ENCODE data around the gene ETV4. TPM values are rescaled to one million over a fixed set of nuclear protein-coding genes. Genes with fewer than 3 reads are reported as not detected.

ETV4 gene
- total RNA-seq, 1 experiment from 2014 or later: 85.6 TPM

- intact Hi-C loops (cut with micrococcal nuclease; ENCODE audit: unreplicated experiment): no loop called here
- Mint-ChIP-seq H3K4me3 (ENCODE audit: low read depth, unreplicated experiment) (no peak overlapping the region), H3K36me3 (ENCODE audit: insufficient read depth, unreplicated experiment) (no peaks in the 10 kb centered on the region), H3K27ac (ENCODE audit: unreplicated experiment) (no peak overlapping the region), H3K4me1 (ENCODE audit: low read depth, unreplicated experiment) (peaks cover 37% of the 10 kb centered on the region), H3K9me3 (ENCODE audit: low read depth, unreplicated experiment) (no peaks in the 10 kb centered on the region), H3K27me3 (ENCODE audit: unreplicated experiment) (peaks cover 21% of the 10 kb centered on the region)
- BruUV-seq (replicated peaks): no TSS peak
- DNase-seq: peak; percentile 68
- CTCF ChIA-PET: interaction anchor here (0.6 to 7.3 kb wide), 16 partner anchors 26 to 265 kb away, joined by 3 to 109 read pairs (median 4); partner anchors contain the start of gene DHX8
- TF ChIP-seq CTCF (IDR thresholded peaks at IDR 0.05; ENCODE audit: unreplicated experiment): no peak
Observed at GRCh38 chr17:43578699-43579565, 32.8 kb upstream of the ETV4 start.

- Mint-ChIP-seq H3K36me3 (ENCODE audit: insufficient read depth, unreplicated experiment) (no peaks in the 10 kb centered on the region), H3K4me3 (ENCODE audit: low read depth, unreplicated experiment) (no peak overlapping the region), H3K9me3 (ENCODE audit: low read depth, unreplicated experiment) (no peaks in the 10 kb centered on the region), H3K4me1 (ENCODE audit: low read depth, unreplicated experiment) (peaks cover 37% of the 10 kb centered on the region), H3K27me3 (ENCODE audit: unreplicated experiment) (peaks cover 15% of the 10 kb centered on the region), H3K27ac (ENCODE audit: unreplicated experiment) (no peak overlapping the region)
- no peak for TF ChIP-seq CTCF (IDR thresholded peaks at IDR 0.05; ENCODE audit: unreplicated experiment)
- no peak for DNase-seq
- no TSS peak for BruUV-seq (replicated peaks)
- intact Hi-C loops (cut with micrococcal nuclease; ENCODE audit: unreplicated experiment): no loop called here
- CTCF ChIA-PET: interaction anchor here (0.6 to 7.3 kb wide), 9 partner anchors 29 to 265 kb away, joined by 3 to 109 read pairs (median 5); no protein-coding TSS in a partner anchor
Observed at GRCh38 chr17:43578404-43578698, 32.2 kb upstream of the ETV4 start.

- BruUV-seq (replicated peaks): no TSS peak
- H3K4me1 Mint-ChIP-seq (ENCODE audit: low read depth, unreplicated experiment): peaks cover 37% of the 10 kb centered on the region
- no peaks in the 10 kb centered on the region for H3K9me3 Mint-ChIP-seq (ENCODE audit: low read depth, unreplicated experiment)
- no peak overlapping the region for H3K4me3 Mint-ChIP-seq (ENCODE audit: low read depth, unreplicated experiment)
- intact Hi-C loops (cut with micrococcal nuclease; ENCODE audit: unreplicated experiment): loop anchor here (2.0 kb wide), 1 partner anchor 183 kb away; no protein-coding TSS in a partner anchor
- DNase-seq: no peak
- peaks cover 10% of the 10 kb centered on the region for H3K27me3 Mint-ChIP-seq (ENCODE audit: unreplicated experiment)
- no peaks in the 10 kb centered on the region for H3K36me3 Mint-ChIP-seq (ENCODE audit: insufficient read depth, unreplicated experiment)
- H3K27ac Mint-ChIP-seq (ENCODE audit: unreplicated experiment): no peak overlapping the region
- CTCF ChIA-PET: interaction anchor here (0.6 to 7.3 kb wide), 6 partner anchors 29 to 171 kb away, joined by 3 to 109 read pairs (median 5); no protein-coding TSS in a partner anchor
- TF ChIP-seq CTCF (IDR thresholded peaks at IDR 0.05; ENCODE audit: unreplicated experiment): no peak
Observed at GRCh38 chr17:43577664-43578403, 31.7 kb upstream of the ETV4 start.

- H3K36me3 Mint-ChIP-seq (ENCODE audit: insufficient read depth, unreplicated experiment): no peaks in the 10 kb centered on the region
- TF ChIP-seq CTCF (IDR thresholded peaks at IDR 0.05; ENCODE audit: unreplicated experiment): peak; percentile 95
- peak; percentile 84 for DNase-seq
- H3K9me3 Mint-ChIP-seq (ENCODE audit: low read depth, unreplicated experiment): no peaks in the 10 kb centered on the region
- no peak overlapping the region for H3K4me3 Mint-ChIP-seq (ENCODE audit: low read depth, unreplicated experiment)
- BruUV-seq (replicated peaks): no TSS peak
- peaks cover 37% of the 10 kb centered on the region for H3K4me1 Mint-ChIP-seq (ENCODE audit: low read depth, unreplicated experiment)
- no peaks in the 10 kb centered on the region for H3K27me3 Mint-ChIP-seq (ENCODE audit: unreplicated experiment)
- CTCF ChIA-PET: interaction anchor here (0.7 to 7.3 kb wide), 9 partner anchors 10 to 184 kb away, joined by 3 to 109 read pairs (median 5); partner anchors contain the start of gene MEOX1
- H3K27ac Mint-ChIP-seq (ENCODE audit: unreplicated experiment): no peak overlapping the region
- intact Hi-C loops (cut with micrococcal nuclease; ENCODE audit: unreplicated experiment): loop anchor here (1.0 to 2.0 kb wide), 2 partner anchors 97 to 184 kb away; no protein-coding TSS in a partner anchor
Observed at GRCh38 chr17:43576563-43577229, 30.6 kb upstream of the ETV4 start.
